ENCODE results near the gene RBM15. TPM values are rescaled to one million over a fixed set of nuclear protein-coding genes. Genes with fewer than 3 reads are reported as not detected.

The RBM15 gene
- total and polyA plus RNA-seq, 2 donors (not counting 3 experiments of a cell fraction or from before 2014, with no cell fraction given), result 8.5 to 29.5 TPM

DNA sequence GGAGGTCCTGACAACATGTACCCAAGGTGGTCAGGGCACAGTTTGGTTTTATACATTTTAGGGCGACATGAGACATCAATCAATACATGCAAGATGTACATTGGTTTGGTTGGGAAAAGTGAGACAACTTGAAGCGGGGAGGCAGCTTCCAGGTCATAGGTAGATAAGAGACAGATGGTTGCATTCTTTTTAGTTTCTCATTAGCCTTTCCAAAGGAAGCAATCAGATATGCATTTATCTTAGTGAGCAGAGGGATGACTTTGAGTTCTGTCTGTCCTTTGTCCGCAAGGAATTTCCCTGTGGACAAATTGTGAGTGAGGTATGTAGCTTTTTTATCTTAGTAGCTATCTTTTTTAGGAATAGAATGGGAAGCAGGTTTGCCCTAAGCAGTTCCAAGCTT is 10.5 kb upstream of the RBM15 start:
- no peaks in the 10 kb centered on the region for H4K20me1 ChIP-seq (replicated peaks; ENCODE audit: control insufficient read depth, extremely low read depth, insufficient read depth, low read length)
- H3K4me2 ChIP-seq (ENCODE audit: insufficient read depth, low read length), result no peak overlapping the region
- FAIRE-seq, result no peak
- H3K4me3 ChIP-seq (replicated peaks in 1 of 3; ENCODE audit: insufficient read depth in 1 of 3, low read depth in 1 of 3, low read length in 3 of 3), result no peak overlapping the region
- no peaks in the 10 kb centered on the region for H3K27me3 ChIP-seq (ENCODE audit: control insufficient read depth in 2 of 2, insufficient read depth in 2 of 2, low read length in 2 of 2)
- H3K9me3 ChIP-seq (replicated peaks; ENCODE audit: control insufficient read depth, insufficient read depth, low read length), result no peaks in the 10 kb centered on the region
- ChIA-PET CTCF (interaction anchor here (1.2 to 1.5 kb wide), 2 partner anchors 11 to 132 kb away, joined by 4 to 7 read pairs; no protein-coding TSS in a partner anchor), POLR2A (interaction anchor here (1.6 kb wide), 1 partner anchor 10 kb away, joined by 3 read pairs; no protein-coding TSS in a partner anchor)
- no peaks in the 10 kb centered on the region for H3K36me3 ChIP-seq (ENCODE audit: control insufficient read depth in 2 of 2, extremely low read depth in 1 of 2, insufficient read depth in 2 of 2, low read length in 2 of 2)
- dilution Hi-C loops (cut with MboI; ENCODE audit: extremely low pct_ligation_motif_present, low sequenced_read_pairs) (no loop called here), intact Hi-C loops (cut with micrococcal nuclease) (no loop called here)
- H3K4me1 ChIP-seq (ENCODE audit: control insufficient read depth, extremely low read depth, insufficient read depth, low read length), result peaks cover 4% of the 10 kb centered on the region
- no peaks in the 10 kb centered on the region for H3K9me1 ChIP-seq (replicated peaks; ENCODE audit: control insufficient read depth, extremely low read depth, insufficient read depth, low read length)
- no peak for TF ChIP-seq FOS (IDR thresholded peaks at IDR 0.05; ENCODE audit: borderline replicate concordance, insufficient read depth, low read length)
- TF ChIP-seq MYC (IDR thresholded peaks at IDR 0.05; ENCODE audit: low read depth, low read length), result no peak
- TF ChIP-seq, protein P1, sequence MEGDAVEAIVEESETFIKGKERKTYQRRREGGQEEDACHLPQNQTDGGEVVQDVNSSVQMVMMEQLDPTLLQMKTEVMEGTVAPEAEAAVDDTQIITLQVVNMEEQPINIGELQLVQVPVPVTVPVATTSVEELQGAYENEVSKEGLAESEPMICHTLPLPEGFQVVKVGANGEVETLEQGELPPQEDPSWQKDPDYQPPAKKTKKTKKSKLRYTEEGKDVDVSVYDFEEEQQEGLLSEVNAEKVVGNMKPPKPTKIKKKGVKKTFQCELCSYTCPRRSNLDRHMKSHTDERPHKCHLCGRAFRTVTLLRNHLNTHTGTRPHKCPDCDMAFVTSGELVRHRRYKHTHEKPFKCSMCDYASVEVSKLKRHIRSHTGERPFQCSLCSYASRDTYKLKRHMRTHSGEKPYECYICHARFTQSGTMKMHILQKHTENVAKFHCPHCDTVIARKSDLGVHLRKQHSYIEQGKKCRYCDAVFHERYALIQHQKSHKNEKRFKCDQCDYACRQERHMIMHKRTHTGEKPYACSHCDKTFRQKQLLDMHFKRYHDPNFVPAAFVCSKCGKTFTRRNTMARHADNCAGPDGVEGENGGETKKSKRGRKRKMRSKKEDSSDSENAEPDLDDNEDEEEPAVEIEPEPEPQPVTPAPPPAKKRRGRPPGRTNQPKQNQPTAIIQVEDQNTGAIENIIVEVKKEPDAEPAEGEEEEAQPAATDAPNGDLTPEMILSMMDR (IDR thresholded peaks at IDR 0.05; ENCODE audit: extremely low read depth in 1 of 2, insufficient read depth in 1 of 2, low read depth in 1 of 2, low read length in 2 of 2), result no peak
- no peak for TF ChIP-seq POLR2A (IDR thresholded peaks at IDR 0.05; ENCODE audit: low read depth, low read length)
- no peak for TF ChIP-seq POLR2AphosphoS5 (IDR thresholded peaks at IDR 0.05; ENCODE audit: insufficient read depth, low read depth, low read length)
- no peak for TF ChIP-seq EZH2 (IDR thresholded peaks at IDR 0.05; ENCODE audit: borderline replicate concordance, low read depth, low read length, severe bottlenecking)
- TF ChIP-seq GATA2 (IDR thresholded peaks at IDR 0.05; ENCODE audit: insufficient read depth, insufficient read length, low read depth, low read length), result no peak
- no peak for TF ChIP-seq JUN (IDR thresholded peaks at IDR 0.05; ENCODE audit: borderline replicate concordance, insufficient read depth, insufficient read length, low read depth)
- TF ChIP-seq, protein P2, sequence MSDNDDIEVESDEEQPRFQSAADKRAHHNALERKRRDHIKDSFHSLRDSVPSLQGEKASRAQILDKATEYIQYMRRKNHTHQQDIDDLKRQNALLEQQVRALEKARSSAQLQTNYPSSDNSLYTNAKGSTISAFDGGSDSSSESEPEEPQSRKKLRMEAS (IDR thresholded peaks at IDR 0.05; ENCODE audit: insufficient read depth, insufficient read length), result no peak
- no peak overlapping the region for H3K9ac ChIP-seq (replicated peaks; ENCODE audit: extremely low read depth, insufficient read depth, low read length)
- BruUV-seq (replicated peaks), result no TSS peak
- H2AFZ ChIP-seq (ENCODE audit: low read depth, low read length), result no peak overlapping the region
- H3K79me2 ChIP-seq (ENCODE audit: control insufficient read depth, insufficient read depth, low read length), result no peaks in the 10 kb centered on the region
- no peak overlapping the region for H3K27ac ChIP-seq (ENCODE audit: insufficient read depth, low read depth, low read length)
- no peak for DNase-seq (ENCODE audit: low read depth, low spot score)

All from endothelial cell of umbilical vein (primary cell).